Umbilical cord (tissue), 2 donors: ENCODE data around the gene WDFY4. TPM values are rescaled to one million over a fixed set of nuclear protein-coding genes. Genes with fewer than 3 reads are reported as not detected.
A peak's percentile ranks its signal among the peaks of the same experiment; 100 is the strongest.

Experiments used
- DNase-seq: peaks from one replicate; pipeline ENCODE4 v3.0.0-alpha.2; 2015; ENCODE audit warnings: low spot score
- total RNA-seq: library from RNA; depleted of rRNA; stranded (reverse); fragments of >200 nt; gene quantifications from one replicate; pipeline ENCODE4 v1.2.3, GENCODE V29; 2014; ENCODE audit warnings: low replicate concordance; ENCODE audit not compliant: insufficient read depth

Gene WDFY4
- total RNA-seq, 1 donor from 2014 or later = 4.6 TPM

GRCh38 chr10:48940372-48940771 lies 255.7 kb downstream of the WDFY4 start:
- no peak for DNase-seq

- DNase-seq = no peak
Observed at GRCh38 chr10:48940958-48941357, 256.3 kb downstream of the WDFY4 start.

GRCh38 chr10:48941427-48942075 lies 256.9 kb downstream of the WDFY4 start:
- DNase-seq = no peak

GRCh38 chr10:48943096-48943495 lies 258.4 kb downstream of the WDFY4 start:
- no peak for DNase-seq

GRCh38 chr10:48944171-48944570 lies 259.5 kb downstream of the WDFY4 start:
- no peak for DNase-seq

- peak; percentile 11 for DNase-seq
Observed at GRCh38 chr10:48945441-48946130, 260.9 kb downstream of the WDFY4 start.

- no peak for DNase-seq
Observed at GRCh38 chr10:48946332-48946731, 261.7 kb downstream of the WDFY4 start.

GRCh38 chr10:48946891-48947500 lies 262.3 kb downstream of the WDFY4 start:
- DNase-seq = peak; percentile 8

- DNase-seq = no peak
Observed at GRCh38 chr10:48947690-48948469, 263.2 kb downstream of the WDFY4 start.

GRCh38 chr10:48948470-48949037 lies 263.9 kb downstream of the WDFY4 start:
- peak; percentile 24 for DNase-seq

- no peak for DNase-seq
Observed at GRCh38 chr10:48951707-48952106, 267.0 kb downstream of the WDFY4 start.

GRCh38 chr10:48957361-48958151 lies 272.9 kb downstream of the WDFY4 start:
- no peak for DNase-seq

GRCh38 chr10:48958598-48959190 lies 274.0 kb downstream of the WDFY4 start:
- DNase-seq = no peak

GRCh38 chr10:48964038-48964437 lies 279.4 kb downstream of the WDFY4 start:
- DNase-seq = no peak

GRCh38 chr10:48965460-48965859 lies 280.8 kb downstream of the WDFY4 start:
- DNase-seq = no peak

GRCh38 chr10:48968036-48968435 lies 283.4 kb downstream of the WDFY4 start:
- no peak for DNase-seq

GRCh38 chr10:48970046-48970445 lies 285.4 kb downstream of the WDFY4 start:
- no peak for DNase-seq

GRCh38 chr10:48970654-48971053 lies 286.0 kb downstream of the WDFY4 start:
- DNase-seq = no peak

GRCh38 chr10:48973065-48973464 lies 288.4 kb downstream of the WDFY4 start:
- DNase-seq = no peak

GRCh38 chr10:48974510-48975156 lies 290.0 kb downstream of the WDFY4 start:
- DNase-seq = no peak
